HepG2 (cell line): ENCODE results near the gene ARHGEF1. TPM values are rescaled to one million over a fixed set of nuclear protein-coding genes. Genes with fewer than 3 reads are reported as not detected.

Source experiments
- CENPT ChIP-seq: sonication (generic); formaldehyde crosslinking; IDR thresholded peaks from 2 replicates; pipeline ENCODE4 v1.8.0; 2022; ENCODE audit warnings: low read depth, mild to moderate bottlenecking, moderate library complexity, missing genetic modification reagents
- FOXO1 ChIP-seq: sonication (generic); formaldehyde crosslinking; IDR thresholded peaks from 2 replicates; pipeline ENCODE4 v1.4.0; 2020; ENCODE audit warnings: missing genetic modification reagents
- HCFC1 ChIP-seq: fragments of 150-350 bp; IDR thresholded peaks from 2 replicates; pipeline ENCODE4 v1.6.1; 2014; ENCODE audit warnings: low read depth, low read length
- IKZF4 ChIP-seq: sonication (generic); formaldehyde crosslinking; IDR thresholded peaks from 2 replicates; pipeline ENCODE4 v1.5.1; 2020; ENCODE audit warnings: borderline replicate concordance, mild to moderate bottlenecking, low read depth, missing genetic modification reagents; ENCODE audit errors: not compliant biosample characterization
- KDM1A ChIP-seq: IDR thresholded peaks from 2 replicates; pipeline ENCODE4 v1.6.1; 2016; ENCODE audit warnings: missing compliant biosample characterization
- KDM6A ChIP-seq: IDR thresholded peaks from 2 replicates; pipeline ENCODE4 v1.6.1; 2016; ENCODE audit warnings: low read depth
- MIXL1 ChIP-seq: IDR thresholded peaks from 2 replicates; pipeline ENCODE4 v1.6.1; 2016
- MYC ChIP-seq: sonication (generic); formaldehyde crosslinking; IDR thresholded peaks from 2 replicates; pipeline ENCODE4 v1.9.0; 2021; ENCODE audit warnings: missing genetic modification reagents, borderline replicate concordance
- NR1H2 ChIP-seq: sonication (generic); formaldehyde crosslinking; IDR thresholded peaks from 2 replicates; pipeline ENCODE4 v1.8.1; 2022; ENCODE audit warnings: low read depth, missing genetic modification reagents, borderline replicate concordance
- PLRG1 ChIP-seq: fragments of 450-650 bp; conservative IDR thresholded peaks from 2 replicates; pipeline ENCODE4 v1.6.1; 2016
- SIX1 ChIP-seq: sonication (generic); formaldehyde crosslinking; IDR thresholded peaks from 2 replicates; pipeline ENCODE4 v1.4.0; 2020; ENCODE audit warnings: missing genetic modification reagents, borderline replicate concordance
- SMAD9 ChIP-seq: sonication (generic); formaldehyde crosslinking; IDR thresholded peaks from 2 replicates; pipeline ENCODE4 v1.5.1; 2020; ENCODE audit warnings: mild to moderate bottlenecking, missing genetic modification reagents
- SRF ChIP-seq: IDR thresholded peaks from 2 replicates; pipeline ENCODE4 v1.6.1; 2011; ENCODE audit warnings: mild to moderate bottlenecking, low read depth, low read length, moderate library complexity
- STAG1 ChIP-seq: sonication (generic); formaldehyde crosslinking; IDR thresholded peaks from 2 replicates; pipeline ENCODE4 v1.4.0; 2020; ENCODE audit warnings: missing genetic modification reagents
- ZKSCAN8 ChIP-seq: IDR thresholded peaks from 2 replicates; pipeline ENCODE4 v1.6.1; 2016; ENCODE audit warnings: borderline replicate concordance, missing genetic modification reagents, missing compliant biosample characterization
- ZNF33B ChIP-seq: sonication (generic); formaldehyde crosslinking; IDR thresholded peaks from 2 replicates; pipeline ENCODE4 v1.5.1; 2020; ENCODE audit warnings: mild to moderate bottlenecking, missing genetic modification reagents
- ZNF430 ChIP-seq: sonication (generic); formaldehyde crosslinking; IDR thresholded peaks from 2 replicates; pipeline ENCODE4 v1.9.0; 2021; ENCODE audit warnings: mild to moderate bottlenecking, missing genetic modification reagents
- ZNF501 ChIP-seq: sonication (generic); formaldehyde crosslinking; IDR thresholded peaks from 2 replicates; pipeline ENCODE4 v1.5.1; 2020; ENCODE audit warnings: mild to moderate bottlenecking, moderate library complexity, missing genetic modification reagents
- ZNF598 ChIP-seq: sonication (generic); formaldehyde crosslinking; IDR thresholded peaks from 2 replicates; pipeline ENCODE4 v1.5.1; 2020; ENCODE audit warnings: mild to moderate bottlenecking, missing genetic modification reagents, borderline replicate concordance
- ZNF749 ChIP-seq: sonication (generic); formaldehyde crosslinking; IDR thresholded peaks from 2 replicates; pipeline ENCODE4 v1.8.0; 2022; ENCODE audit warnings: mild to moderate bottlenecking, missing genetic modification reagents, moderate library complexity, borderline replicate concordance
- ZNF850 ChIP-seq: sonication (generic); formaldehyde crosslinking; conservative IDR thresholded peaks from 2 replicates; pipeline ENCODE4 v1.9.0; 2021; ENCODE audit warnings: mild to moderate bottlenecking, missing genetic modification reagents
- ZSCAN31 ChIP-seq: sonication (generic); formaldehyde crosslinking; IDR thresholded peaks from 2 replicates; pipeline ENCODE4 v1.5.0; 2020; ENCODE audit warnings: low read depth, mild to moderate bottlenecking, missing genetic modification reagents
- polyA plus RNA-seq, 8 experiments: library from polyadenylated mRNA; depleted of rRNA in 3 of 8; stranded (reverse) in 7 of 8; unstranded in 1 of 8; fragments of >200 nt; fragmentation: Illumina TruSeq in 4 of 8; extraction: Trizol in 4 of 8; gene quantifications; 2 replicates each; pipeline versions ENCODE4 v1.2.1 to v1.2.3, GENCODE V29; 2011 to 2016; ENCODE audit warnings: low read depth in 4 of 8, missing spikeins in 1 of 8, mixed read lengths in 1 of 8; ENCODE audit not compliant: insufficient read depth in 1 of 8
- total RNA-seq, 5 experiments: library from RNA; depleted of rRNA; stranded (reverse); fragments of >200 nt; fragmentation: Illumina TruSeq; extraction: Trizol; gene quantifications; 2 replicates each; pipeline ENCODE4 v1.2.3, GENCODE V29; 2016; ENCODE audit warnings: low read depth in 1 of 5
- TF ChIP-seq, protein P1 (sequence below): sonication (generic); formaldehyde crosslinking; IDR thresholded peaks from 2 replicates; pipeline ENCODE4 v1.5.1; 2020; ENCODE audit warnings: missing genetic modification reagents, mild to moderate bottlenecking, borderline replicate concordance
- TF ChIP-seq, protein P2 (sequence below): sonication (generic); formaldehyde crosslinking; conservative IDR thresholded peaks from 2 replicates; pipeline ENCODE4 v1.4.0; 2020; ENCODE audit warnings: missing genetic modification reagents
- TF ChIP-seq, protein P3 (sequence below): fragments of 450-650 bp; IDR thresholded peaks from 2 replicates; pipeline ENCODE4 v1.6.1; 2017; ENCODE audit warnings: mild to moderate bottlenecking

The ARHGEF1 gene
- total and polyA plus RNA-seq, 2 of the 13 experiments (the other 11 are each of a cell fraction or from before 2014, with no cell fraction given), result 33.7 to 34.7 TPM

DNA sequence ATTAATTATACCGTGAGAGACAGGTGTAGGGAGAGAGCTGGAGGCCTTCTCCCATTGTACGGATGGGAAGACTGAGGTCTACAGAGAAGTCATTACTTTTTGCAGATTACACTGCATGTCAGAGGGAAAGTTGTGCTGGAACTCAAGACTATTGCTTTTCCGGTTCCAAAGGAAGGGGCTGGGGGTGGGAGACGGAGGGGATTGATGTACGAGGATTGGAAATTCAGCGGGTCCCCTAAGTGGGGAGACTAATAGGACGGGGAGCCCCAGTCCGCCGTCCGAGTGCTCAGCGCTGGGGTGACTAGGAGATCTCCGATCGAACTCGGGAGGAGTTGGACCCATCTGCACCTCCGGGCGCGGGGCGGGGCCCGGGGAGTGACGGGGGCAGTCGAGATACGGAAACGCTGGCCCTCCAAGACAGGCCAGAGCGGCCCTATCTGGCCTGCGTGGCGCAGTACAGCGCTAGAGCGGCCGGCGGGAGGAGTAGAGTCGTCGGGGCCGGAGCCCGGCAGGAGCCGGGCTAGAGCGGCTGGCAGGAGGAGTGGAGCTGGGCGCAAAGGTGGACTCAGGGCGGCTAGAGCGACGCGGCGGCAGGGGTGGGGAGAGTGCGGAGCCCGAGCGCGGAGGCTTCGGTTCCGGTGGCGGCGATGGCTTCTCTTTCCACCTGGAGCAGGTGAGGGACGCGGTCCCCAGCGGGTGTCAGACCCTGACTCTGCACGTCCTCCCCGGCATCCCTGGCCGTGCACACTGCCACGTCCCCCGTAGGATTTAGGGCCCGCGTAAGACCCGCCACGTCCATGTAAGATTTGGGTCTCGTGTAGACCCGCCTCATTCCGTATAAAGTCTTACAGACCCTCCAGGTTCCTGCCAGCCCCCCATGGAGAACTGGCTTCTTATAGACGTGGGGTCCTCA, 1.1 kb downstream of the ARHGEF1 start (continued):
- TF ChIP-seq, protein P1, sequence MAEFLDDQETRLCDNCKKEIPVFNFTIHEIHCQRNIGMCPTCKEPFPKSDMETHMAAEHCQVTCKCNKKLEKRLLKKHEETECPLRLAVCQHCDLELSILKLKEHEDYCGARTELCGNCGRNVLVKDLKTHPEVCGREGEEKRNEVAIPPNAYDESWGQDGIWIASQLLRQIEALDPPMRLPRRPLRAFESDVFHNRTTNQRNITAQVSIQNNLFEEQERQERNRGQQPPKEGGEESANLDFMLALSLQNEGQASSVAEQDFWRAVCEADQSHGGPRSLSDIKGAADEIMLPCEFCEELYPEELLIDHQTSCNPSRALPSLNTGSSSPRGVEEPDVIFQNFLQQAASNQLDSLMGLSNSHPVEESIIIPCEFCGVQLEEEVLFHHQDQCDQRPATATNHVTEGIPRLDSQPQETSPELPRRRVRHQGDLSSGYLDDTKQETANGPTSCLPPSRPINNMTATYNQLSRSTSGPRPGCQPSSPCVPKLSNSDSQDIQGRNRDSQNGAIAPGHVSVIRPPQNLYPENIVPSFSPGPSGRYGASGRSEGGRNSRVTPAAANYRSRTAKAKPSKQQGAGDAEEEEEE (CRISPR knock-in tag), result 0 out of 2 replicates have a peak, but pooled peaks have one; percentile 74
- TF ChIP-seq, protein P2, sequence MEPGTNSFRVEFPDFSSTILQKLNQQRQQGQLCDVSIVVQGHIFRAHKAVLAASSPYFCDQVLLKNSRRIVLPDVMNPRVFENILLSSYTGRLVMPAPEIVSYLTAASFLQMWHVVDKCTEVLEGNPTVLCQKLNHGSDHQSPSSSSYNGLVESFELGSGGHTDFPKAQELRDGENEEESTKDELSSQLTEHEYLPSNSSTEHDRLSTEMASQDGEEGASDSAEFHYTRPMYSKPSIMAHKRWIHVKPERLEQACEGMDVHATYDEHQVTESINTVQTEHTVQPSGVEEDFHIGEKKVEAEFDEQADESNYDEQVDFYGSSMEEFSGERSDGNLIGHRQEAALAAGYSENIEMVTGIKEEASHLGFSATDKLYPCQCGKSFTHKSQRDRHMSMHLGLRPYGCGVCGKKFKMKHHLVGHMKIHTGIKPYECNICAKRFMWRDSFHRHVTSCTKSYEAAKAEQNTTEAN (CRISPR knock-in tag), result no peak
- TF ChIP-seq FOXO1 (CRISPR knock-in tag) (0 out of 2 replicates have a peak, but pooled peaks have one; percentile 59), ZNF33B (no peak), HCFC1 (peak; percentile 69), SMAD9 (CRISPR knock-in tag) (no peak), SRF (0 out of 2 replicates have a peak, but pooled peaks have one; percentile 25), PLRG1 (no peak), ZNF749 (CRISPR knock-in tag) (peak; percentile 81; the same call in 1 of the 2 replicates), ZNF850 (CRISPR knock-in tag) (no peak), MIXL1 (CRISPR knock-in tag) (no peak), KDM1A (peak; percentile 99), NR1H2 (0 out of 2 replicates have a peak, but pooled peaks have one; percentile 58), MYC (CRISPR knock-in tag) (peak; percentile 57; the same call in 1 of the 2 replicates), STAG1 (CRISPR knock-in tag) (no peak), ZSCAN31 (CRISPR knock-in tag) (no peak; the same call in 1 of the 2 replicates), ZKSCAN8 (CRISPR knock-in tag) (peak; percentile 37; the same call in 1 of the 2 replicates), IKZF4 (CRISPR knock-in tag) (no peak), SIX1 (0 out of 2 replicates have a peak, but pooled peaks have one; percentile 25), ZNF501 (CRISPR knock-in tag) (0 out of 2 replicates have a peak, but pooled peaks have one; percentile 62), CENPT (no peak), ZNF430 (peak; percentile 86; the same call in 1 of the 2 replicates), ZNF598 (CRISPR knock-in tag) (no peak), KDM6A (no peak)
- TF ChIP-seq, protein P3, sequence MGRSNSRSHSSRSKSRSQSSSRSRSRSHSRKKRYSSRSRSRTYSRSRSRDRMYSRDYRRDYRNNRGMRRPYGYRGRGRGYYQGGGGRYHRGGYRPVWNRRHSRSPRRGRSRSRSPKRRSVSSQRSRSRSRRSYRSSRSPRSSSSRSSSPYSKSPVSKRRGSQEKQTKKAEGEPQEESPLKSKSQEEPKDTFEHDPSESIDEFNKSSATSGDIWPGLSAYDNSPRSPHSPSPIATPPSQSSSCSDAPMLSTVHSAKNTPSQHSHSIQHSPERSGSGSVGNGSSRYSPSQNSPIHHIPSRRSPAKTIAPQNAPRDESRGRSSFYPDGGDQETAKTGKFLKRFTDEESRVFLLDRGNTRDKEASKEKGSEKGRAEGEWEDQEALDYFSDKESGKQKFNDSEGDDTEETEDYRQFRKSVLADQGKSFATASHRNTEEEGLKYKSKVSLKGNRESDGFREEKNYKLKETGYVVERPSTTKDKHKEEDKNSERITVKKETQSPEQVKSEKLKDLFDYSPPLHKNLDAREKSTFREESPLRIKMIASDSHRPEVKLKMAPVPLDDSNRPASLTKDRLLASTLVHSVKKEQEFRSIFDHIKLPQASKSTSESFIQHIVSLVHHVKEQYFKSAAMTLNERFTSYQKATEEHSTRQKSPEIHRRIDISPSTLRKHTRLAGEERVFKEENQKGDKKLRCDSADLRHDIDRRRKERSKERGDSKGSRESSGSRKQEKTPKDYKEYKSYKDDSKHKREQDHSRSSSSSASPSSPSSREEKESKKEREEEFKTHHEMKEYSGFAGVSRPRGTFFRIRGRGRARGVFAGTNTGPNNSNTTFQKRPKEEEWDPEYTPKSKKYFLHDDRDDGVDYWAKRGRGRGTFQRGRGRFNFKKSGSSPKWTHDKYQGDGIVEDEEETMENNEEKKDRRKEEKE, result no peak
